ENCODE results near the gene BAX.
A peak's percentile ranks its signal among the peaks of the same experiment; 100 is the strongest.

The BAX gene

GRCh38 chr19:48963371-48964204 lies 8.9 kb downstream of the BAX start:
- DNase-seq, result peak; percentile 17 to 59 (median 38)

- no peak for DNase-seq
Measured at GRCh38 chr19:48964205-48965039, 9.7 kb downstream of the BAX start.

DNA sequence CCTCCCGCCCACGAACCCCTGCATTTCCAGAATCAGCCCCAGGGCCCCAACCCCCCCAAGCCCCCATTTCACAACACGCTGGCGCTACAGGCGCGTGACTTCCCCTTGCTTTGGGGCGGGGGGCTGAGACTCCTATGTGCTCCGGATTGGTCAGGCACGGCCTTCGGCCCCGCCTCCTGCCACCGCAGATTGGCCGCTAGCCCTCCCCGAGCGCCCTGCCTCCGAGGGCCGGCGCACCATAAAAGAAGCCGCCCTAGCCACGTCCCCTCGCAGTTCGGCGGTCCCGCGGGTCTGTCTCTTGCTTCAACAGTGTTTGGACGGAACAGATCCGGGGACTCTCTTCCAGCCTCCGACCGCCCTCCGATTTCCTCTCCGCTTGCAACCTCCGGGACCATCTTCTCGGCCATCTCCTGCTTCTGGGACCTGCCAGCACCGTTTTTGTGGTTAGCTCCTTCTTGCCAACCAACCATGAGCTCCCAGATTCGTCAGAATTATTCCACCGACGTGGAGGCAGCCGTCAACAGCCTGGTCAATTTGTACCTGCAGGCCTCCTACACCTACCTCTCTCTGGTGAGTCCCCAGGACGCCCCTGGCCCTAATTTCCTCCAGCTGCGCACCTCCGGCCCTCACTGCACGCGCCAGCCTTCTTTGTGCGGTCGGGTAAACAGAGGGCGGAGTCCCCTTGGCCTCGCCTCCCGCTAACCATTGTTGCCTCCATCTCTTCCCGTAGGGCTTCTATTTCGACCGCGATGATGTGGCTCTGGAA lies 10.5 kb downstream of the BAX start, which contains the start of gene FTL:
Gene FTL, plus strand, starts transcription at position 270 of the 766 bp plus-strand sequence. Its CDS starts 199 bp downstream, at position 469.
- DNase-seq, result peak; percentile 83 to 88 (median 84)

DNA sequence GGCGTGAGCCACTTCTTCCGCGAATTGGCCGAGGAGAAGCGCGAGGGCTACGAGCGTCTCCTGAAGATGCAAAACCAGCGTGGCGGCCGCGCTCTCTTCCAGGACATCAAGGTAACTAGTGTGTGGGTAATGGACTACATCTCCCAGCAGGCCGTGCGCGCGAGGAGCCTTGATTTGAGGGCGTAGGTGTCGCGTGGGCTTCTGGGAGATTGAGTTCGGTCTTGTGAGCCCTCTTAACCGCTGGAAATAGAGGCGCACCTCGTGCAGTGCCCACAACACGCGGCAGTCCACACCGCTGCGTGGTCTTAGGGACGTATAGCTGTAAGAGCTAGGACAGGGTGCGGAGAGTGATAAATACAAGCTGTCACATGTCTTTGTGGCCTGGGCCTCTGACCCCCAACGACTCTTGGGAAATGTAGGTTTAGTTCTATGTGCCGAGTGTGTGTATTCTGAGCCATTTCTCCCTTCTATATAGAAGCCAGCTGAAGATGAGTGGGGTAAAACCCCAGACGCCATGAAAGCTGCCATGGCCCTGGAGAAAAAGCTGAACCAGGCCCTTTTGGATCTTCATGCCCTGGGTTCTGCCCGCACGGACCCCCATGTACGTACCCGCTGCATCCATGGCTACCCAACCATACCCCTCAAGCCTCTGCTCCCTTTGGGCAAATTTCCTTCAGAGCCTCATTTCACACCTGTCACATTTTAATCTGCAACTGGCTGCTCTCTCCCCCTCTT lies 11.3 kb downstream of the BAX start:
- peak; percentile 66 to 80 (median 75) for DNase-seq

DNA sequence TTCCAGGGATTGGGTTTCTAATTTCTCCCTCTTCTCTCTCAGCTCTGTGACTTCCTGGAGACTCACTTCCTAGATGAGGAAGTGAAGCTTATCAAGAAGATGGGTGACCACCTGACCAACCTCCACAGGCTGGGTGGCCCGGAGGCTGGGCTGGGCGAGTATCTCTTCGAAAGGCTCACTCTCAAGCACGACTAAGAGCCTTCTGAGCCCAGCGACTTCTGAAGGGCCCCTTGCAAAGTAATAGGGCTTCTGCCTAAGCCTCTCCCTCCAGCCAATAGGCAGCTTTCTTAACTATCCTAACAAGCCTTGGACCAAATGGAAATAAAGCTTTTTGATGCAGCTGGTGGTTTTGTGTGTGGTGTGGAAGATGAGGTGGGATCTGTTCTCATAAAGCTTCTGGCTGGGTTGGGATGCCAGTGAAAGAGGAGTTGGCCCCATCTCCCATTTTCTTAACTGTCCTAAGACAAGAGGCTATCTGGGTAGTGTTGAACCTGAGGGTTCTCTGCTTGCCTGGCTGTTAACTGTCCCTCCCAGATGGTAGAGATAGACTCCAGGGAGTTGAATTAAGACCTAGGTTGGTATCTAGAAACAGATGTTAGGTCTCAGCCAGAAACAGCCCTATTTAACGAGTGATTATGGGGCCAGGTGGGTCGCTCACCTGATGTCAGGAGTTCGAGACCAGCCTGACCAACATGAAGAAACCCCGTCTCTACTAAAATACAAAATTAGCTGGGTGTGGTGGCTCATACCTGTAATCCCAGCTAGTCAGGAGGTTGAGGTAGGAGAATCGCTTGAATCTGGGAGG lies 12.1 kb downstream of the BAX start:
- DNase-seq, result no peak

GRCh38 chr19:48967346-48968178 lies 12.9 kb downstream of the BAX start:
- no peak for DNase-seq

DNA sequence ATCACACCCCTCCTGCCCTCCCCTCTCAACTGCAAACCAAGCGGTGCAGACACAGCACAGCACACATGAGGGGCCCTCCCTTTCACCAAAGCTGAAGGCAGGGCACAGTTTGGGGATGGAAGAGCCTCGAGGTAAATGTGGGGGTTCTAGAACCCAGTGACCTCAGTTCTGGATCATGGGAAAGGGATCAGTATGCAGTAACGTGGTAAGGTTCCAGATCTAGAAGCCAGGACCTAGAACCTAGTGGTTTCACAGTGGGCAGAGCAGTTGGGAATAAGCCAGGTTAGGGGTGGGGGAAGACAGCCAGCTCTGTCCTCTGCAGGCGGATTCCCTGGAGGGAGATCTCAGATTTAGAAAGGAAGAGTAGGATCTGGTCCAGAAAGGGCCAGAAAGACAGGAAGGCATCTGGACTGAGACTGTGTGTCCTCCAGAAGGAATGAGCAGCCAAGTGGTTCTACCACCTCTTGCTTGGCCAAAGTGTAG lies 13.5 kb downstream of the BAX start:
- no peak for DNase-seq

DNA sequence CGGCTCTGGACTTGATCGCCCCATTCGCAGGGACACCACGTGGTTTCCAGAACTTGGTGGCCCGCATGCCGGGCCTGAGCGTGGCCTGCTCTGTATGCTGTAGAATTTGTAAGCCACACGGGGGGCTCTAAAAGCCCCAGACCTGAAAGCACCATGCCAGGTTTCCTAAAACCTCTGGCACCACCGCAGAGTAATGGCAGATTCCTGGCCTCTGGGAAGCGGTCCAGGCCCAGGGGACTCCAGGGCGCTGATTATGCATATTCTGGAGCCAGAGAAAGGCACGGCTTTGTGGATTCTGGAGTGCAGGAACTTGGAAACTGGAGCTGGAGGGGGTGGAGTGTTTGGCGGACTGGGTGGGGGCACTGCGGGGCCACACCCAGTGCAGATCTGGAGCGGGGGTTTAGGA lies 14.1 kb downstream of the BAX start:
- no peak for DNase-seq

- DNase-seq, result no peak
Measured at GRCh38 chr19:48969276-48970138, 14.8 kb downstream of the BAX start.

DNA sequence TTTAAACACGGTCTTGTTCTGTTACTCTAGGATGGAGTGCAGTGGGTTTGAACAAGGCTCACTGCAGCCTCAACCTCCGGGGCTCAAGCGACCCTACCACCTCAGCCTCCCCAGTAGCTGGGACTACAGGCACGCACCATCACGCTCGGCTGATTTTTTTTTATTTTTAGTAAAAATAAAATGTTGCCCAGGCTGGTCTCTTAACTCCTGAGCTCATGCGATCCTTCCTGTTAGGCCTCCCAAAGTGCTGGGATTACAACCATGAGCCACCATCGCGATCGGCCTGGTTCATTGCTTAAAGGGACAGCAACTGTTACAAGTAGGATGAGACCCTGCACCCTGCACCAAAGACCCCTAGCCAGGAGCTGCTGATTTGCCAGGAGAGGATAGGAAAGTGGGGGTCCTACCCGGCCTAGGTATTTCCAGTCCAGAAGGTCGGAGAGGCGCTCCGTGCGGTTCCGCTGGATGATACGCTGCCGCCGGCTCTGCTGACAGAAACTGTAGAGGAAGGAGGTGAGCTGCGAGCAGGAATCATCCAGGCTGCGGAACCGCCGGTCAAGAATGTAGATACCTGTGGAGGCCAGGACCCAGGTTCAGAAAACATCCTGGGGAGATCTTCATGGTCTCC lies 15.6 kb downstream of the BAX start:
- no peak for DNase-seq

DNA sequence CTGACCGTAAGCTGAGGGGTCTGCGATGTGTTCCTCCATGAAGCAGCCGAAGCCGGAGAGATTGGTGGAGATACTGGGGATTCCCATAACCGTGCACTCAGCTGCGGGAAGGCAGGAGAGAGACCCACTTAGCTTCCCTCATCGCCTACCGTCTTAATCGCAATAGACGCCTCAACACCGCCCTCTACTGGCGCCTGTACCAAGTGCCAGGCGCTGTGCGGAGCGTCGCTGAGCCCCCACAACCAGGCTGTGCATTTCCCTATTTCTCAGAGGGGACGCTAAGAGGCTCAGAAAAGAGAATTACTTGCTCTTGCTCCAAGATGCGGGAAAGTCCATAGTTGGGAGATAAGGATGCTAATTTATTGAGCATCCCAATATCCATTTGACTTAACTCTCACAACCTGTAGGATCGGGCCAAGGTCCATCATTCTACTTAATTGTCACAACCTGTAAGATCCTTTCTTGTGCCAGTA lies 16.3 kb downstream of the BAX start:
- peak; percentile 67 to 76 (median 69) for DNase-seq

DNA sequence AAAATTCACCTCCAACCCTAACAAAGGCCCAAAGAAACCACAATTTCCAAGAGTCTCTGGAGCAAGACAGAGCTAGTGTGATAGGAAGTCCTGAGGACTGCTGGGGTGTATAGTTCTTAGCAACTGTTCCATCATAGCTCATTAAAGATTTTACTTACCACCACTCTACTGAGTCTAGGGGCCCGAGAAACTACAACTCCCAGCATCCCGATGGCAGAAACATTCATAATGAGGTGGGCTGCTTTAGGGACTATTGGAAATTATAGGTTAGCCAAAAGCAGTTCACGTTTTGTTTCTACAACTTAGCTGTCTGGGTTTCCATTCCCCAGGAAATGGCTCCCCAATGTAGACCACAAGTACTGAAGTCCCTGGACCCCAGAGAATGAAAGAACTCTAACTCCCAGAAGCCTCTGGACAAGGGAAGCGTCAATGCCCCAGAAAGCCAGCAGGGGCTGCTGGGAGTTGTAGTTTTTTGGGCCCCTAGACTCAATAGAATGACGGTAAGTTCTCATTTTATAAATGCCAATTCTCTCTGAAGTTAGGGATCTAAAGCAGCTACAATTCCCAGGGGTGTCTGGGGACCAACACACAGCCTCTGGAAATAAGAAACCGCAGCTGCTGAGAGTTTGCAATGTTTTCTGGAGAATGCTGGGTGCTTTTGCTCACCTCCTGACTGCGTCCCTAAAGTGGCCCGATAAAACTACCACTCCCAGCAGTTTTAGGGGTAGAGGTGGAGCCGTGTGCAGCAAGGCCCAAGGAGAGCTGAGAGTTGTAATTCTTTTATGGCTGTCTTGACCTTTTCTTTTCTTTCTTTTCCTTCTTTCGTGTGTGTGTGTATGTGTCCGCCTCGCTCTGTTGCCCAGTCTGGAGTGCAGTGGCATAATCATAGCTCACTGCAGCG lies 21.5 kb downstream of the BAX start:
- peak in 1 of 4 experiments; percentile 22 for DNase-seq

GRCh38 chr19:48977061-48977460 lies 22.4 kb downstream of the BAX start:
- DNase-seq, result no peak

DNA sequence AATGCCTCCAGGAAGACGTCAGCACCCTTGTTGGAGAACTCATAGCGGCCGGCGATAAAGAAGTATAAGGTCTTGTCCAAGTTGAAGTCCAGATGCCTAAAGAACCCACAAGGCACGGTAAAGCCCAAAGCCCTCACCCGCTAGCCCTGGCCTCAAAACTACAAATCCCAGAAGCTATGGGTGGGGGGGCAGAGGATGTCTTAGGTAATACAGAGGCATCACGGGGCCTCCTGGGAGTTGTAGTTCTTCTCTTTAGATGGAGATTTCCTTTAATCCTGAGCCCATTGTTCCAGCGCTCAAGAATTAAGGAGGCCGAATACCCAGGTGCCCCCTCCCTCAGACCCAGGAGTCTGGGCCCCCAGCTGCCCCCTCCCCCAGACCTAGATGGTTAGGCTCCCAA lies 27.6 kb downstream of the BAX start:
- DNase-seq, result no peak

- no peak for DNase-seq
Measured at GRCh38 chr19:48985711-48986110, 31.0 kb downstream of the BAX start.

DNA sequence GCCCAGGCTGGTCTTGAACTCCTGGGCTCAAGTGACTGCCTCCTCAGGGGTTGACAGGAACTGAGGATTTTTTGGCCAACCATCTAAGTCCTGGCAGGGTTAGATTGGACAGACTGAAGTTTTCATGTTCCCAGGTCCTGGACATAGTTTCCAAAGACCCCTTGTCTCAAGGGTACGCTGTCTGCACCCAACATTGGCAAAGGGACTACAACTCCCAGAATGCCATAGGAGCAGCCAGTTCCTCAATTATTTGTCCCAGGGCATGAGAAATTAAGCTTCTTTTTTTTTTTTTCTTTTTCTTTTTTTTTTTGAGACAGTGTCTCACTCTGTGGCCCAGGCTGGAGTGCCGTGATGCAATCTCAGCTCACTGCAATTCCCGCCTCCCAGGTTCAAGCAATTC lies 31.5 kb downstream of the BAX start:
- DNase-seq, result no peak

GRCh38 chr19:48987323-48987722 lies 32.6 kb downstream of the BAX start:
- DNase-seq, result no peak

- no peak for DNase-seq
Measured at GRCh38 chr19:48988286-48988685, 33.6 kb downstream of the BAX start.

All from activated CD4-positive, CD25-positive, alpha-beta regulatory T cell (primary cell).